Colonic mucosa (tissue), 4 donors: Measurements from ENCODE around the gene HERC6. TPM values are rescaled to one million over a fixed set of nuclear protein-coding genes. Genes with fewer than 3 reads are reported as not detected.

Source experiments
- DNase-seq: peaks from one replicate; pipeline ENCODE4 v3.0.0-alpha.2; 2020
- H3K27ac ChIP-seq: fragments of 200-600 bp; one replicate; pipeline ENCODE4 v1.8.0; 2021
- H3K27me3 ChIP-seq: fragments of 200-600 bp; one replicate; pipeline ENCODE4 v1.8.0; 2021
- H3K36me3 ChIP-seq: fragments of 200-600 bp; one replicate; pipeline ENCODE4 v1.8.0; 2021
- H3K4me1 ChIP-seq: fragments of 200-600 bp; one replicate; pipeline ENCODE4 v1.8.0; 2021; ENCODE audit warnings: mild to moderate bottlenecking
- H3K4me3 ChIP-seq: fragments of 200-600 bp; one replicate; pipeline ENCODE4 v1.8.0; 2021
- H3K9ac ChIP-seq, 2 donors: one replicate each; pipeline ENCODE4 v1.7.0; 2013; ENCODE audit warnings: control low read depth in 2 of 2, low read depth in 2 of 2, low read length in 2 of 2
- H3K9me3 ChIP-seq: fragments of 200-600 bp; one replicate; pipeline ENCODE4 v1.8.0; 2021
- intact Hi-C: fragments of 100-400 bp; cut with DNase I; formaldehyde crosslinking; loops from one replicate; pipeline ENCODE4 v1.14.1; 2022
- total RNA-seq, 2 donors: library from RNA; stranded (reverse); fragmentation: NEBNext Ultra II Directional in 1 of 2; extraction: Animal tissue kit (Norgen Biotek cat#: 25700) in 1 of 2; gene quantifications; one replicate each; pipeline ENCODE4 v1.2.1, GENCODE V29; 2021
- TF ChIP-seq, protein P1 (sequence below): fragments of 200-600 bp; IDR thresholded peaks from one replicate; pipeline ENCODE4 v1.8.0; 2022; ENCODE audit warnings: antibody characterized with exemption, mild to moderate bottlenecking
- donor health status: healthy.
- donor health status: DM: no; HTN: no; CAD: no.
- donor health status: DM: no; HTN: no; CAD: no.

Gene HERC6
- total RNA-seq, 2 donors from 2014 or later: 6.2 to 6.3 TPM

DNA sequence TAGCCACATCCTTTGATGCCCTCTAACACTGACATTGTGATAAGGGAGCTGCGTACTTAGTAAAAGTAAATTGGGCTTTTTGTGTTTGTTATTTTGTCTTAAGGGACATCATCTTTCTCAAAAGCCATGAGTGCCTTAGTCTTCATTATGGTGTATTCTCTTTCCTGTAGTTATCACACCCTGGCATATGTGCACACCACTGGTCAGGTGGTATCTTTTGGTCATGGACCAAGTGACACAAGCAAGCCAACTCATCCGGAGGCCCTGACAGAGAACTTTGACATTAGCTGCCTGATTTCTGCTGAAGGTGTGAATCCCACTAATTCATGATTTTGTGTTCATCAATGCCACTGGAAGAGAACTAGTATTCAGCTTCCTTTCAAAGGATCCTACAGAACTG lies 18.0 kb downstream of the HERC6 start:
- Histone ChIP-seq H3K9me3 (no peaks in the 10 kb centered on the region), H3K27ac (no peak overlapping the region), H3K9ac (no peak overlapping the region), H3K36me3 (no peaks in the 10 kb centered on the region), H3K4me1 (no peaks in the 10 kb centered on the region), H3K4me3 (no peak overlapping the region), H3K27me3 (no peaks in the 10 kb centered on the region)
- intact Hi-C loops: no loop called here
- DNase-seq: no peak
- TF ChIP-seq, protein P1, sequence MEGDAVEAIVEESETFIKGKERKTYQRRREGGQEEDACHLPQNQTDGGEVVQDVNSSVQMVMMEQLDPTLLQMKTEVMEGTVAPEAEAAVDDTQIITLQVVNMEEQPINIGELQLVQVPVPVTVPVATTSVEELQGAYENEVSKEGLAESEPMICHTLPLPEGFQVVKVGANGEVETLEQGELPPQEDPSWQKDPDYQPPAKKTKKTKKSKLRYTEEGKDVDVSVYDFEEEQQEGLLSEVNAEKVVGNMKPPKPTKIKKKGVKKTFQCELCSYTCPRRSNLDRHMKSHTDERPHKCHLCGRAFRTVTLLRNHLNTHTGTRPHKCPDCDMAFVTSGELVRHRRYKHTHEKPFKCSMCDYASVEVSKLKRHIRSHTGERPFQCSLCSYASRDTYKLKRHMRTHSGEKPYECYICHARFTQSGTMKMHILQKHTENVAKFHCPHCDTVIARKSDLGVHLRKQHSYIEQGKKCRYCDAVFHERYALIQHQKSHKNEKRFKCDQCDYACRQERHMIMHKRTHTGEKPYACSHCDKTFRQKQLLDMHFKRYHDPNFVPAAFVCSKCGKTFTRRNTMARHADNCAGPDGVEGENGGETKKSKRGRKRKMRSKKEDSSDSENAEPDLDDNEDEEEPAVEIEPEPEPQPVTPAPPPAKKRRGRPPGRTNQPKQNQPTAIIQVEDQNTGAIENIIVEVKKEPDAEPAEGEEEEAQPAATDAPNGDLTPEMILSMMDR: no peak

DNA sequence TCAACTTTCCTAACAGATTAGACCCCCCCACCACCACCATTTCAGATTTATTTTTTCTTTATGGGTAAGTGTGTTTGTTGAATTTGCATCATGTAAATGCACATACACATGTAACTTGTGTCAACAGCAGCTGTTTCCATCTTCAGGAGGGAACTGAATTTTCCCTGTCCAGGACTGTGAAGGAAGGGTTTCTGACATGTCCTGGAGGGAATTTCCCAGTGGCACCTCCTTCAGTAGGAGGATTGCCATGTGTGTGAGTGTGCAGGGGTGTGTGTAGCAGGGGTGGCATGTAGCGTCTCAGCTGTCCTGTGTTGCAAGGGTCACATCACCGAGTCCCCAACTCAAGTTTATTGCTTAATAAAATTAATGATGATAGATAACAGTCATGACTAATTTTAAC lies 19.7 kb downstream of the HERC6 start:
- DNase-seq: no peak
- Histone ChIP-seq H3K4me1 (no peaks in the 10 kb centered on the region), H3K9ac (no peak overlapping the region), H3K36me3 (no peaks in the 10 kb centered on the region), H3K4me3 (no peak overlapping the region), H3K27ac (no peak overlapping the region), H3K9me3 (no peaks in the 10 kb centered on the region), H3K27me3 (no peaks in the 10 kb centered on the region)
- TF ChIP-seq, protein P1: no peak
- intact Hi-C loops: no loop called here

DNA sequence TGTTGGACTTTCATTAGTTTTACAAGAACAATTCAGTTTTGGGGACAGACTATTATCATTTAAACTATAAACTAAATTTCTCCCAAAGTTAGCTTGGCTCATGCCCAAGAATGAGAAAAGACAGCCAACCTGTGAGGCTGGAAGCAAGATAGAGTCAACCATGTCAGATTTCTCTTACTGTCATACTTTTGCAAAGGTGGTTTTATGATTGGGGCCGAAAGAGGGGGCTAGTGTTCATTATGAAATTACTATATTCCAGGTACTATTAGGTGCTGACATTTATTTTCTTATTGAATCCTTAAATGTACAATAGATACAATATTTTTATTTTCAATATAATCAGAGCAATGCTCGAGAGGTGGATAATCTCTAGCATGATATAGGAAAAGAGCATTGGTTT lies 30.6 kb downstream of the HERC6 start:
- Histone ChIP-seq H3K4me3 (no peak overlapping the region), H3K9ac (no peak overlapping the region), H3K27ac (no peak overlapping the region), H3K9me3 (no peaks in the 10 kb centered on the region), H3K4me1 (no peaks in the 10 kb centered on the region), H3K36me3 (no peaks in the 10 kb centered on the region), H3K27me3 (no peaks in the 10 kb centered on the region)
- DNase-seq: no peak
- intact Hi-C loops: no loop called here
- TF ChIP-seq, protein P1: no peak

DNA sequence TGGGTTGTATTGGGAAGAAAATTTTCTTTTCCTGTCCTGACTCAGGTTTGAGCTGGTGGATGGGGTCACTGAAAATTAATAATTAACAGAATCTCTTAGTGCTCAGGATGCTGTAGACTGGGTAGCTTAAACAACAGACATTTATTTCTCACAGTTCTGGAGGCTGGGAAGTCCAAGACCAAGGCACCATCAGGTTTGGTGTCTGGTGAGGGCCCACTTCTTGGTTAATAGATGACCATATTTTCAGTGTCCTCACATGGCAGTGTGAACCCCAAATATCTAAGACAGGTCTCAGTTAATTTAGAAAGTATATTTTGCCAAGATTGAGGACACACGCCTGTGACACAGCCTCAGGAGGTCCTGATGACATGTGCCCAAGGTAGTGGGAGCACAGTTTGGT lies 31.1 kb downstream of the HERC6 start:
- no peak overlapping the region for H3K4me3 ChIP-seq
- DNase-seq: no peak
- no peaks in the 10 kb centered on the region for H3K4me1 ChIP-seq
- no peak overlapping the region for H3K27ac ChIP-seq
- H3K9me3 ChIP-seq: no peaks in the 10 kb centered on the region
- no peaks in the 10 kb centered on the region for H3K36me3 ChIP-seq
- H3K9ac ChIP-seq: no peak overlapping the region
- intact Hi-C loops: no loop called here
- H3K27me3 ChIP-seq: no peaks in the 10 kb centered on the region
- TF ChIP-seq, protein P1: no peak

DNA sequence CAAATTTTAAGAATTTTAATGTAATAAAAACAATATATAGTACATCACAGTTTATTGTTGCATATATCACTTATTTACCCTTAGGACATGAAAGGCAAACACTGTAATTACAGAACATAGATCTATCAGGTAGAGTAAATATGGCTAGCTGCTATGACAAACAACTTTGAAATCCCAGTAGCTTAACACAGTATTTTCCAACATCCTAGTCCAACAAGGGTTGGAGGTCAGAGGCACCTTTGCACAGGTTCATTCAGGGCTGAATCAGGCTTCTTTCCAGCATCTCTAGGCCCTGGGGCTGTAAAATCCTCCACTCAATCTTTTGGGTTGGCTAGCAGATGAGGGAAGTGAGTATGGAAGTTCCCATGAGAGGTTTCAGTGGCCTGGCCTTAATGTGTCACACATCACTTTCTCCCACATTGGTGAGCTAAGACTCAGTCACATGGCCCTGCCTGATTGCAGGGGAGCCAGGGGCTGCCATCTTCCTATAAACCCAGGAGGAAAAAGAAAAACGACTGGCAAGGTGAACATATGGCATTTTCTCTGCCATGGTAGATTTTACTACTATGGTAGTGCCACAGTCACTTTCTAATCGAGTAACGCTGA lies 32.9 kb downstream of the HERC6 start:
- Histone ChIP-seq H3K4me3 (no peak overlapping the region), H3K4me1 (no peaks in the 10 kb centered on the region), H3K36me3 (no peaks in the 10 kb centered on the region), H3K27me3 (no peaks in the 10 kb centered on the region), H3K9ac (no peak overlapping the region), H3K9me3 (no peaks in the 10 kb centered on the region), H3K27ac (no peak overlapping the region)
- no peak for DNase-seq
- TF ChIP-seq, protein P1: no peak
- intact Hi-C loops: no loop called here
